Activated CD8-positive, alpha-beta T cell treated with anti-CD3 and anti-CD28 coated beads, Interleukin-2, amount 10 ng/mL, durations not matched to agents 7 days and 5 days (primary cell): ENCODE measurements around the gene SCLT1. TPM values are rescaled to one million over a fixed set of nuclear protein-coding genes. Genes with fewer than 3 reads are reported as not detected.

Source experiments
- ATAC-seq: fragments of 150-1000 bp; cut with Tn5 transposase; one replicate; pipeline ENCODE4 v1.10.0; 2021; ENCODE audit warnings: moderate library complexity
- CTCF ChIA-PET: fragments of 350-600 bp; sonication (Branson Sonifier 250); formaldehyde crosslinking; loops from one replicate; lab custom pipeline; 2021; ENCODE audit warnings: antibody characterized with exemption; lab: Charles Lee
- POLR2A ChIA-PET: fragments of 350-600 bp; sonication (Branson Sonifier 250); formaldehyde crosslinking; loops from one replicate; lab custom pipeline; 2021; ENCODE audit warnings: antibody characterized with exemption; lab: Charles Lee
- DNase-seq: peaks from one replicate; pipeline ENCODE4 v3.0.0-alpha.2; 2020
- H3K27ac Mint-ChIP-seq: one replicate; pipeline ENCODE4 v1.8.0; 2021; ENCODE audit warnings: mild to moderate bottlenecking, mixed read lengths
- H3K27me3 Mint-ChIP-seq: one replicate; pipeline ENCODE4 v1.8.0; 2021; ENCODE audit warnings: low read depth, mixed read lengths
- H3K36me3 Mint-ChIP-seq: one replicate; pipeline ENCODE4 v1.8.0; 2021; ENCODE audit warnings: low read depth, mixed read lengths
- H3K4me1 Mint-ChIP-seq: one replicate; pipeline ENCODE4 v1.8.0; 2021; ENCODE audit warnings: low read depth, mixed read lengths
- H3K4me3 Mint-ChIP-seq: one replicate; pipeline ENCODE4 v1.8.0; 2021; ENCODE audit warnings: mild to moderate bottlenecking, mixed read lengths
- H3K9me3 Mint-ChIP-seq: one replicate; pipeline ENCODE4 v1.8.0; 2022; ENCODE audit warnings: mixed read lengths; ENCODE audit not compliant: insufficient read depth
- total RNA-seq, 2 experiments: library from RNA; stranded (reverse); gene quantifications; one replicate each; pipeline ENCODE4 v1.2.3, GENCODE V29; 2021

The SCLT1 gene
- total RNA-seq, 2 experiments from 2014 or later: 36.0 to 37.7 TPM

- ChIA-PET POLR2A (interaction anchor here (1.2 to 2.9 kb wide), 5 partner anchors 36 to 239 kb away, joined by 3 to 29 read pairs (median 5); partner anchors contain the start of genes JADE1 and SCLT1), CTCF (interaction anchor here (0.9 to 2.6 kb wide), 8 partner anchors 9 to 239 kb away, joined by 3 to 18 read pairs (median 5); partner anchors contain the start of gene SCLT1)
- H3K4me3 Mint-ChIP-seq: peak overlapping the region; percentile 47
- peak; percentile 96 for ATAC-seq
- H3K27me3 Mint-ChIP-seq: no peaks in the 10 kb centered on the region
- peak; percentile 57 for DNase-seq
- no peaks in the 10 kb centered on the region for H3K9me3 Mint-ChIP-seq
- peaks cover 74% of the 10 kb centered on the region for H3K36me3 Mint-ChIP-seq
- peaks cover 54% of the 10 kb centered on the region for H3K4me1 Mint-ChIP-seq
- H3K27ac Mint-ChIP-seq: peak overlapping the region; percentile 80
Measured at GRCh38 chr4:128854433-128854832, 238.9 kb downstream of the SCLT1 start.

- Mint-ChIP-seq H3K4me3 (no peak overlapping the region), H3K27me3 (no peaks in the 10 kb centered on the region), H3K4me1 (peaks cover 48% of the 10 kb centered on the region), H3K27ac (peak overlapping the region; percentile 80), H3K36me3 (peaks cover 71% of the 10 kb centered on the region), H3K9me3 (no peaks in the 10 kb centered on the region)
- DNase-seq: no peak
- ChIA-PET POLR2A (interaction anchor here (1.1 to 2.9 kb wide), 7 partner anchors 9 to 239 kb away, joined by 3 to 29 read pairs (median 5); partner anchors contain the start of genes JADE1 and SCLT1), CTCF (interaction anchor here (1.0 to 2.6 kb wide), 6 partner anchors 9 to 240 kb away, joined by 3 to 18 read pairs (median 6); partner anchors contain the start of gene SCLT1)
- no peak for ATAC-seq
Measured at GRCh38 chr4:128853741-128854140, 239.6 kb downstream of the SCLT1 start.

GRCh38 chr4:128850252-128850651 lies 243.1 kb downstream of the SCLT1 start:
- Mint-ChIP-seq H3K27ac (no peak overlapping the region), H3K4me3 (no peak overlapping the region), H3K9me3 (no peaks in the 10 kb centered on the region), H3K36me3 (peaks cover 71% of the 10 kb centered on the region), H3K27me3 (no peaks in the 10 kb centered on the region), H3K4me1 (peaks cover 37% of the 10 kb centered on the region)
- CTCF ChIA-PET: no interaction called here
- POLR2A ChIA-PET: interaction anchor here (0.8 kb wide), 1 partner anchor 39 kb away, joined by 3 read pairs; no protein-coding TSS in a partner anchor
- ATAC-seq: no peak
- DNase-seq: no peak

- Mint-ChIP-seq H3K4me1 (peaks cover 19% of the 10 kb centered on the region), H3K27me3 (no peaks in the 10 kb centered on the region), H3K27ac (no peak overlapping the region), H3K36me3 (peaks cover 70% of the 10 kb centered on the region), H3K9me3 (no peaks in the 10 kb centered on the region), H3K4me3 (no peak overlapping the region)
- DNase-seq: no peak
- ChIA-PET CTCF (interaction anchor here (1.0 kb wide), 1 partner anchor 14 kb away, joined by 3 read pairs; no protein-coding TSS in a partner anchor), POLR2A (no interaction called here)
- no peak for ATAC-seq
Measured at GRCh38 chr4:128848461-128848860, 244.9 kb downstream of the SCLT1 start.

- no peak for ATAC-seq
- H3K4me3 Mint-ChIP-seq: no peak overlapping the region
- H3K4me1 Mint-ChIP-seq: peaks cover 8% of the 10 kb centered on the region
- POLR2A ChIA-PET: no interaction called here
- H3K36me3 Mint-ChIP-seq: peaks cover 68% of the 10 kb centered on the region
- CTCF ChIA-PET: no interaction called here
- H3K9me3 Mint-ChIP-seq: no peaks in the 10 kb centered on the region
- no peaks in the 10 kb centered on the region for H3K27me3 Mint-ChIP-seq
- peak overlapping the region; percentile 37 for H3K27ac Mint-ChIP-seq
- DNase-seq: no peak
Measured at GRCh38 chr4:128847082-128847724, 246.1 kb downstream of the SCLT1 start.

GRCh38 chr4:128846063-128846462 lies 247.3 kb downstream of the SCLT1 start:
- H3K27ac Mint-ChIP-seq: no peak overlapping the region
- peaks cover 11% of the 10 kb centered on the region for H3K4me1 Mint-ChIP-seq
- DNase-seq (no peak), ATAC-seq (no peak)
- H3K4me3 Mint-ChIP-seq: no peak overlapping the region
- H3K27me3 Mint-ChIP-seq: no peaks in the 10 kb centered on the region
- peaks cover 66% of the 10 kb centered on the region for H3K36me3 Mint-ChIP-seq
- ChIA-PET POLR2A (no interaction called here), CTCF (no interaction called here)
- H3K9me3 Mint-ChIP-seq: no peaks in the 10 kb centered on the region

- no peak for DNase-seq
- Mint-ChIP-seq H3K4me3 (no peak overlapping the region), H3K4me1 (peaks cover 20% of the 10 kb centered on the region), H3K9me3 (no peaks in the 10 kb centered on the region), H3K36me3 (peaks cover 62% of the 10 kb centered on the region), H3K27ac (no peak overlapping the region), H3K27me3 (no peaks in the 10 kb centered on the region)
- POLR2A ChIA-PET: interaction anchor here (0.6 kb wide), 1 partner anchor 10 kb away, joined by 5 read pairs; no protein-coding TSS in a partner anchor
- no peak for ATAC-seq
- CTCF ChIA-PET: no interaction called here
Measured at GRCh38 chr4:128844931-128845330, 248.4 kb downstream of the SCLT1 start.

GRCh38 chr4:128841402-128841801 lies 251.9 kb downstream of the SCLT1 start:
- DNase-seq (no peak), ATAC-seq (no peak)
- Mint-ChIP-seq H3K36me3 (peaks cover 44% of the 10 kb centered on the region), H3K4me1 (peaks cover 16% of the 10 kb centered on the region), H3K9me3 (no peaks in the 10 kb centered on the region), H3K27me3 (no peaks in the 10 kb centered on the region), H3K4me3 (no peak overlapping the region), H3K27ac (peak overlapping the region; percentile 35)
- CTCF ChIA-PET: interaction anchor here (0.8 to 1.3 kb wide), 5 partner anchors 9 to 29 kb away, joined by 3 to 6 read pairs (median 3); no protein-coding TSS in a partner anchor
- POLR2A ChIA-PET: interaction anchor here (0.8 kb wide), 1 partner anchor 29 kb away, joined by 4 read pairs; no protein-coding TSS in a partner anchor

GRCh38 chr4:128840711-128841318 lies 252.5 kb downstream of the SCLT1 start:
- ChIA-PET POLR2A (interaction anchor here (0.8 kb wide), 1 partner anchor 29 kb away, joined by 4 read pairs; no protein-coding TSS in a partner anchor), CTCF (interaction anchor here (0.8 to 1.3 kb wide), 5 partner anchors 8 to 28 kb away, joined by 3 to 6 read pairs (median 3); no protein-coding TSS in a partner anchor)
- H3K36me3 Mint-ChIP-seq: peaks cover 39% of the 10 kb centered on the region
- H3K9me3 Mint-ChIP-seq: no peaks in the 10 kb centered on the region
- peak overlapping the region; percentile 35 for H3K27ac Mint-ChIP-seq
- DNase-seq (no peak), ATAC-seq (no peak)
- peaks cover 16% of the 10 kb centered on the region for H3K4me1 Mint-ChIP-seq
- no peak overlapping the region for H3K4me3 Mint-ChIP-seq
- no peaks in the 10 kb centered on the region for H3K27me3 Mint-ChIP-seq

- POLR2A ChIA-PET: no interaction called here
- H3K27me3 Mint-ChIP-seq: no peaks in the 10 kb centered on the region
Measured at GRCh38 chr4:128837679-128838078, 255.7 kb downstream of the SCLT1 start.

GRCh38 chr4:128837198-128837597 lies 256.1 kb downstream of the SCLT1 start:
- Mint-ChIP-seq H3K4me1 (peaks cover 16% of the 10 kb centered on the region), H3K27me3 (no peaks in the 10 kb centered on the region)

More at GRCh38 chr4:128837679-128838078, 255.7 kb downstream of the SCLT1 start:
- no peak for ATAC-seq
- DNase-seq: no peak
- Mint-ChIP-seq H3K4me3 (no peak overlapping the region), H3K36me3 (peaks cover 27% of the 10 kb centered on the region), H3K4me1 (peaks cover 16% of the 10 kb centered on the region), H3K27ac (no peak overlapping the region), H3K9me3 (no peaks in the 10 kb centered on the region)
- CTCF ChIA-PET: interaction anchor here (1.5 kb wide), 2 partner anchors 19 to 26 kb away, joined by 3 to 5 read pairs; no protein-coding TSS in a partner anchor

More at GRCh38 chr4:128837198-128837597, 256.1 kb downstream of the SCLT1 start:
- no peak for ATAC-seq
- POLR2A ChIA-PET: no interaction called here
- no peak for DNase-seq
- CTCF ChIA-PET: interaction anchor here (1.5 kb wide), 2 partner anchors 18 to 26 kb away, joined by 3 to 5 read pairs; no protein-coding TSS in a partner anchor
- Mint-ChIP-seq H3K4me3 (no peak overlapping the region), H3K27ac (peak overlapping the region; percentile 4), H3K9me3 (no peaks in the 10 kb centered on the region), H3K36me3 (peaks cover 28% of the 10 kb centered on the region)
